ENCODE results near the gene SDCCAG8. TPM values are rescaled to one million over a fixed set of nuclear protein-coding genes. Genes with fewer than 3 reads are reported as not detected.

Gene SDCCAG8
- total and polyA plus RNA-seq, 4 donors, result 8.5 to 25.8 (median 17.5) TPM

DNA sequence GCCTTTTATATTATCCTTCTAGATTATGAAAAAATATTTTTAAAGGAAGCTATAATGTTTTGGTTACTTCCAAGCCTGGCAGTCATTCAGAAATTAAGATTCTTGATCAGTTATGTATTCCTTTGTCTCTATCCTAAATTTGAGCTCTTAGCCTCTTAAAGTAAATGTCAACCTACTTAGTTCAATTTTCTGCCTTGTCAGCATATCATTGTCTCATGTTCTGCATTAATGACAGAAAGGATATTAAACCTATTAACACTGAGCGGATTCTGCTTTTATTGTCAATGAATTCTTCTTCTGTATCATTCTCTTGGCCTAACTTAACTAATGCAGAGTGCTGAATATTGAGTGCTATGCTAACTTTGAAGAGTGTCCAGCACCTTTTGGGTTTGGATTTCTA is 56.0 kb downstream of the SDCCAG8 start:
- Histone ChIP-seq H3K9ac (ENCODE audit: low read depth in 1 of 2, low read length in 2 of 2) (no peak overlapping the region), H3K9me3 (ENCODE audit: control insufficient read depth in 4 of 4, low read length in 3 of 4) (no peaks in the 10 kb centered on the region), H3K36me3 (ENCODE audit: control insufficient read depth in 4 of 4, insufficient read depth in 3 of 4, low read depth in 1 of 4, low read length in 3 of 4) (peaks cover 3 to 12% (median 7%) of the 10 kb centered on the region in 4 donors), H3K4me1 (ENCODE audit: control insufficient read depth in 4 of 4, insufficient read depth in 4 of 4, low read length in 3 of 4) (no peaks in the 10 kb centered on the region), H3K27ac (ENCODE audit: low read depth in 1 of 2, low read length in 2 of 2) (no peak overlapping the region), H3K27me3 (ENCODE audit: control insufficient read depth in 4 of 4, insufficient read depth in 4 of 4, low read length in 3 of 4) (no peaks in the 10 kb centered on the region), H3K4me3 (ENCODE audit: low read depth in 1 of 3, low read length in 3 of 3) (no peak overlapping the region)
- no peak for DNase-seq (ENCODE audit: low spot score)
- WGBS, result 96% methylated on average over 1 of the region's 1 CpG
- TF ChIP-seq, protein P1, sequence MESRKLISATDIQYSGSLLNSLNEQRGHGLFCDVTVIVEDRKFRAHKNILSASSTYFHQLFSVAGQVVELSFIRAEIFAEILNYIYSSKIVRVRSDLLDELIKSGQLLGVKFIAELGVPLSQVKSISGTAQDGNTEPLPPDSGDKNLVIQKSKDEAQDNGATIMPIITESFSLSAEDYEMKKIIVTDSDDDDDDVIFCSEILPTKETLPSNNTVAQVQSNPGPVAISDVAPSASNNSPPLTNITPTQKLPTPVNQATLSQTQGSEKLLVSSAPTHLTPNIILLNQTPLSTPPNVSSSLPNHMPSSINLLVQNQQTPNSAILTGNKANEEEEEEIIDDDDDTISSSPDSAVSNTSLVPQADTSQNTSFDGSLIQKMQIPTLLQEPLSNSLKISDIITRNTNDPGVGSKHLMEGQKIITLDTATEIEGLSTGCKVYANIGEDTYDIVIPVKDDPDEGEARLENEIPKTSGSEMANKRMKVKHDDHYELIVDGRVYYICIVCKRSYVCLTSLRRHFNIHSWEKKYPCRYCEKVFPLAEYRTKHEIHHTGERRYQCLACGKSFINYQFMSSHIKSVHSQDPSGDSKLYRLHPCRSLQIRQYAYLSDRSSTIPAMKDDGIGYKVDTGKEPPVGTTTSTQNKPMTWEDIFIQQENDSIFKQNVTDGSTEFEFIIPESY (IDR thresholded peaks at IDR 0.05), result no peak
- TF ChIP-seq EGR1 (IDR thresholded peaks at IDR 0.05; ENCODE audit: low read depth in 2 of 2), result no peak
- no peak for TF ChIP-seq HNF4G (IDR thresholded peaks at IDR 0.05)
- TF ChIP-seq TAF1 (conservative IDR thresholded peaks at IDR 0.05), result no peak
- TF ChIP-seq, protein P2, sequence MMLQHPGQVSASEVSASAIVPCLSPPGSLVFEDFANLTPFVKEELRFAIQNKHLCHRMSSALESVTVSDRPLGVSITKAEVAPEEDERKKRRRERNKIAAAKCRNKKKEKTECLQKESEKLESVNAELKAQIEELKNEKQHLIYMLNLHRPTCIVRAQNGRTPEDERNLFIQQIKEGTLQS (IDR thresholded peaks at IDR 0.05), result no peak

DNA sequence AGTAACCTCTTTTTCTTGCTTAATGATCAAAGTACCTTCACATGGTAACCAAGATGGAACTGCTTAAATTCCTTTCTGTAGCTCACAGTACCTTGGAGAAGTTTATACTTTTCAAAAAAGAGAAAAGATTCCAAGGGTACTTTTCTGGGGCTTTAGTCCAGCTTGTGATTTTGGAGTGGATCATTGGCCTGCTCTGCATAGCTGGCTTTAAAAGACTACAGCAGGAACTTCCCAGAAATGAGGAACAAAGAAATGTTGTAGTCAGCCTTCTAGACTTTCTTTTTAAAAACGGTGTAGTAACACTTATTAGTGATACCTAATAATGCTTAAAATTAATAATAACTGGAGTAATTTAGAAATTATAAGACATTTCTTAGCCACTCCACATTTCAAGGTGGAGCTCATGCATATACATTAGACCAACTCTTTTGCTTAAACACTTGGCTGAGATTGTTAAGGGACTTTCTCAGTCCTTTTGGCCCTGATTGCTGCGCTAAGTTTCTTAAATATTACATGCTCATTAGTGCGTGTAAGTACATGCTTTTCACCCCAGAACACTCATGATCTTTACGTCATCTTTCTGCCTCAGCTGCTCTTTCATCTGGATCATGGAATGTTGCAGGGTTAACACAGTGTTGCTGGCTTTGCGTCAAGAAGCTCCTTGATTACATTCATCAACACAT is 57.3 kb downstream of the SDCCAG8 start:
- H3K27ac ChIP-seq (ENCODE audit: low read depth in 1 of 2, low read length in 2 of 2), result no peak overlapping the region
- 90% methylated on average over 5 of the region's 5 CpGs for WGBS
- H3K4me1 ChIP-seq (ENCODE audit: control insufficient read depth in 4 of 4, insufficient read depth in 4 of 4, low read length in 3 of 4), result no peaks in the 10 kb centered on the region

DNA sequence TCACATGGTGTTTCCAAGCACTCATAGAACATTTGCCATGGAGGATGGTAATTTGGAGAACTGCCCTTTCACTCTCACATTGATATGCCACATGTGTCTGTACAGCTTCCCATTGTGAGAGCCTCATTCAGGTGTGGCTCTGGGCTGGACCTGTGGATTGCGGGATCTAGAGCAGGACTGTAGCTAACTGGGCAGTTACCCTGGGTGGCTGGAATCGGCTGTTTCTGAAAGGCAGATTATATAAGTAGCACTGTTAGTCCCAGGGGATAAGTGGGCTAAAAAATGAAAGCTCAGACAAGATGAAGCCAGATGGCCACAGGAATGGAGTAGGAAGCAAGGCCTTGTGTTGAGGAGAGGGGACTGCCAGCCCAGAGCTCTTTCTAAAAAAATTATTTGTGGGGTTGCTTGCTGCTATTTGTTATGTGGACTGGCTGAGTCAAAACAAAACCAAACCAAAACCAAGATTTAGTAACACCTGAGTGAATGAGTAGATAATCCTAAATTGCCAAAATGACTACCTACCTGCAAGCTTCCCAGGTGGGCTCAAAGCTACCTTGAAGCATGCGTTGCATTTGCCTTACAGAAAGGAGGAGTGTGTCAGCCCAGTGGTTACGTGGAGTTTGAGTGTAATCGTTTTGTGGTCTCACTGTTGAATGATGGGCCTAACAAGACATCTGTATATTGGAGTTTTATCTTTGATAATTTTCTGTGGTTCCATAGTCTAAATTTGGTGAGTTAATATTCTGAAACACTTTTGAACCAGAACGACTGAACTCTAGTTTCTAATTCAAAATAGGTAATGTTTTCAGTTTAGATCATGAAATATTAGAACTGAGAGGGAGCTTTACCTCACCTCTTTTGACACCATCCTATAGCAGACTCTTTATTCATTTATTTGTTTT is 58.0 kb downstream of the SDCCAG8 start:
- 94% methylated on average over 6 of the region's 6 CpGs for WGBS
- TF ChIP-seq FOXA2 (IDR thresholded peaks at IDR 0.05), result no peak
- no peak for TF ChIP-seq FOXA1 (IDR thresholded peaks at IDR 0.05)
- H3K36me3 ChIP-seq (ENCODE audit: control insufficient read depth in 4 of 4, insufficient read depth in 3 of 4, low read depth in 1 of 4, low read length in 3 of 4), result peaks cover 3 to 9% (median 7%) of the 10 kb centered on the region in 4 donors
- no peak for DNase-seq (ENCODE audit: low spot score)
- H3K27me3 ChIP-seq (ENCODE audit: control insufficient read depth in 4 of 4, insufficient read depth in 4 of 4, low read length in 3 of 4), result no peaks in the 10 kb centered on the region
- H3K4me3 ChIP-seq (ENCODE audit: low read depth in 1 of 3, low read length in 3 of 3), result no peak overlapping the region
- H3K9me3 ChIP-seq (ENCODE audit: control insufficient read depth in 4 of 4, low read length in 3 of 4), result no peaks in the 10 kb centered on the region
- H3K27ac ChIP-seq (ENCODE audit: low read depth in 1 of 2, low read length in 2 of 2), result no peak overlapping the region
- no peaks in the 10 kb centered on the region for H3K4me1 ChIP-seq (ENCODE audit: control insufficient read depth in 4 of 4, insufficient read depth in 4 of 4, low read length in 3 of 4)
- H3K9ac ChIP-seq (ENCODE audit: low read depth in 1 of 2, low read length in 2 of 2), result no peak overlapping the region

More for the DNA sequence above, 57.3 kb downstream of the SDCCAG8 start:
- no peak overlapping the region for H3K9ac ChIP-seq (ENCODE audit: low read depth in 1 of 2, low read length in 2 of 2)
- peaks cover 3 to 7% (median 6%) of the 10 kb centered on the region in 4 donors for H3K36me3 ChIP-seq (ENCODE audit: control insufficient read depth in 4 of 4, insufficient read depth in 3 of 4, low read depth in 1 of 4, low read length in 3 of 4)
- no peaks in the 10 kb centered on the region for H3K9me3 ChIP-seq (ENCODE audit: control insufficient read depth in 4 of 4, low read length in 3 of 4)
- H3K27me3 ChIP-seq (ENCODE audit: control insufficient read depth in 4 of 4, insufficient read depth in 4 of 4, low read length in 3 of 4), result no peaks in the 10 kb centered on the region
- H3K4me3 ChIP-seq (ENCODE audit: low read depth in 1 of 3, low read length in 3 of 3), result no peak overlapping the region
- no peak for TF ChIP-seq RAD21 (IDR thresholded peaks at IDR 0.05)
- TF ChIP-seq, protein P3, sequence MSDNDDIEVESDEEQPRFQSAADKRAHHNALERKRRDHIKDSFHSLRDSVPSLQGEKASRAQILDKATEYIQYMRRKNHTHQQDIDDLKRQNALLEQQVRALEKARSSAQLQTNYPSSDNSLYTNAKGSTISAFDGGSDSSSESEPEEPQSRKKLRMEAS (IDR thresholded peaks at IDR 0.05), result no peak
- no peak for TF ChIP-seq HNF4G (IDR thresholded peaks at IDR 0.05)
- TF ChIP-seq JUND (IDR thresholded peaks at IDR 0.05), result no peak
- TF ChIP-seq, protein P1 (IDR thresholded peaks at IDR 0.05), result no peak
- DNase-seq (ENCODE audit: low spot score), result no peak
